Renal pelvis (tissue), 4 donors: ENCODE measurements around the gene HSPA14. TPM values are rescaled to one million over a fixed set of nuclear protein-coding genes. Genes with fewer than 3 reads are reported as not detected.
A peak's percentile ranks its signal among the peaks of the same experiment; 100 is the strongest.
"Not testable (repeated sequence)": the region's sequence is repeated elsewhere in the genome, so short reads cannot be mapped to it uniquely, and the experiment has no call there.

Experiments
- DNase-seq: peaks from one replicate; pipeline ENCODE4 v3.0.0-alpha.2; 2013
- polyA plus RNA-seq, 3 donors: library from polyadenylated mRNA; unstranded; fragments of 120-200 nt; gene quantifications; one replicate each; pipeline ENCODE4 v1.2.1, GENCODE V29; 2013; ENCODE audit not compliant: insufficient read length in 3 of 3

Gene HSPA14
- polyA plus RNA-seq, 3 donors = 17.4 to 24.5 (median 22.8) TPM

GRCh38 chr10:14878266-14879123 lies 40.4 kb downstream of the HSPA14 start, which contains the start of gene SUV39H2:
Gene SUV39H2, plus strand, starts transcription at chr10:14878866. Its CDS starts 23 bp downstream, at chr10:14878889.
- DNase-seq = peak; percentile 96

- peak; percentile 48 for DNase-seq
Observed at GRCh38 chr10:14879124-14879927, 41.2 kb downstream of the HSPA14 start.

- DNase-seq = peak; percentile 15
Observed at GRCh38 chr10:14879928-14880193, 41.8 kb downstream of the HSPA14 start.

GRCh38 chr10:14880229-14880628 lies 42.1 kb downstream of the HSPA14 start:
- DNase-seq = peak; percentile 10

DNA sequence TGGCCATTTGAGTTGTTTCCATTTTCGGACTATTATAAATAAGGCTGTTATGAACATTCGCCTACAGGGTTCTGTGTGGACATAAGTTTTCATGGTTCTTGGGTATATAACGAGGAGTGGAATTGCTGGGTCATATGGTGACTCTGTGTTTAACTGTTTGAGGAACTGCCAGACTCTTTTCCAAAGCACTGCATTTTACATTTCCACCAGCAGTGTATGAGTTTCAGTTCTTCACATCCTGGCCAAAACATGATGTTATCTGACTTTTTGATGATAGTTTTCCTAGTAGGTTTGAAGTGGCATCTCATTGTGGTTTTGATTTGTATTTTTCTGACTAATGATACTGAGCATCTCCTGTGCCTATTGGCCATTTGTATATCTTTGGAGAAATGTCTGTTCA lies 46.0 kb downstream of the HSPA14 start:
- DNase-seq = no peak

GRCh38 chr10:14889318-14889717 lies 51.2 kb downstream of the HSPA14 start:
- no peak for DNase-seq

GRCh38 chr10:14891151-14891550 lies 53.0 kb downstream of the HSPA14 start:
- DNase-seq = no peak

GRCh38 chr10:14904316-14904732 lies 66.2 kb downstream of the HSPA14 start:
- DNase-seq = peak; percentile 15

GRCh38 chr10:14904864-14905263 lies 66.8 kb downstream of the HSPA14 start:
- no peak for DNase-seq

GRCh38 chr10:14905890-14906289 lies 67.8 kb downstream of the HSPA14 start:
- DNase-seq = no peak

- DNase-seq = no peak
Observed at GRCh38 chr10:14906765-14907164, 68.7 kb downstream of the HSPA14 start.

GRCh38 chr10:14907591-14907990 lies 69.5 kb downstream of the HSPA14 start:
- DNase-seq = not testable (repeated sequence)

- DNase-seq = no peak
Observed at GRCh38 chr10:14909101-14909500, 71.0 kb downstream of the HSPA14 start.

GRCh38 chr10:14910953-14911352 lies 72.8 kb downstream of the HSPA14 start:
- DNase-seq = no peak

GRCh38 chr10:14911801-14912200 lies 73.7 kb downstream of the HSPA14 start:
- DNase-seq = no peak

DNA sequence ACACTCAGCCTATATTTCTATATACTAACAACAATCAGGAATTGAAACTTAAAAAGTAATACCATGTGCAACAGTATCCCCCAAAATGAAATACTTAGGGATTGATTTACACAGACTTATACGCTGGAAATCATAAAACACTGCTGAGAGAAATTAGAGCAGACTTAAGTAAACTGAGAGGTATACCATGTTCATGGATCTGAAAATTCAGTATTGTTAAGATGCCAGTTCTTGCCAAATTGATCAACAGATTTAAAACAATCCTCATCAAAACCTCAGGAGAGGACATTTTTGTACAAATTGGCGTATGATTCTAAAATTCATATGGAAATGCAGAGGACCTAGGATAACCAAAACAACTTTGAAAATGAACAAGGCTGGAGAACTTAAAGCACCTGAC lies 78.5 kb downstream of the HSPA14 start:
- DNase-seq = no peak

DNA sequence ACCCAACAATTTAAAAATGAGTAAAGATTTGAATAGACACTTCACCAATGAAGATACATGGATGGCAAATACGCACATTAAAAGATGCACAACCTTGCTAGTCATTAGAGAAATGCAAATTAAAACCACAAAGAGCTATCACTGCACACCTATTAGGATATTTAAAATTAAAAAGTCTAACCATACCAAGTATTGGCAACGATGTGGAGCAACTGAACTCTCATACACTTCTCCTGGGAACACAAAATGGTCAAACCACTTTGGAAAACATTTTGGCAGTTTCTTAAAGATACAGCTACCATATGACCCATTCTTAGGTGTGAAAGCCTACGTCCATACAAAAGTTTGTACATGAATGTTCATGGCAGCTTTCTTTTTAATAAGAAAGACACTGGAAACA lies 79.7 kb downstream of the HSPA14 start:
- no peak for DNase-seq

- no peak for DNase-seq
Observed at GRCh38 chr10:14918964-14919363, 80.9 kb downstream of the HSPA14 start.

Other genes starting within 250 kb of the HSPA14 start
- gene FAM107B, start 63.4 kb upstream of the HSPA14 start, polyA plus RNA-seq = 100 to 1,000 TPM in 1 of 3 donors, 10 to 100 TPM in 2; 80.1 to 108 (median 96.5) TPM
- gene CDNF, start 269 bp upstream of the HSPA14 start, polyA plus RNA-seq = 1 to 10 TPM; 2.0 to 5.1 (median 4.0) TPM
- gene MSANTD7, start within 50 bp of the HSPA14 start, polyA plus RNA-seq = 10 to 100 TPM; 14.4 to 18.1 (median 17.8) TPM
- 10 to 100 TPM; 18.4 to 19.6 (median 18.9) TPM for gene SUV39H2, start 40.6 kb downstream of the HSPA14 start, polyA plus RNA-seq
- 10 to 100 TPM; 12.4 to 20.4 (median 17.7) TPM for gene DCLRE1C, start 115.8 kb downstream of the HSPA14 start, polyA plus RNA-seq
- 1 to 10 TPM; 1.1 to 2.2 (median 1.5) TPM for gene MEIG1, start 121.1 kb downstream of the HSPA14 start, polyA plus RNA-seq
- 1 to 10 TPM in 1 of 3 donors, under 1 TPM in 2; 0.34 to 1.0 (median 0.68) TPM for gene OLAH, start 205.6 kb downstream of the HSPA14 start, polyA plus RNA-seq